ENCODE data around the gene SLC27A3.

DNA sequence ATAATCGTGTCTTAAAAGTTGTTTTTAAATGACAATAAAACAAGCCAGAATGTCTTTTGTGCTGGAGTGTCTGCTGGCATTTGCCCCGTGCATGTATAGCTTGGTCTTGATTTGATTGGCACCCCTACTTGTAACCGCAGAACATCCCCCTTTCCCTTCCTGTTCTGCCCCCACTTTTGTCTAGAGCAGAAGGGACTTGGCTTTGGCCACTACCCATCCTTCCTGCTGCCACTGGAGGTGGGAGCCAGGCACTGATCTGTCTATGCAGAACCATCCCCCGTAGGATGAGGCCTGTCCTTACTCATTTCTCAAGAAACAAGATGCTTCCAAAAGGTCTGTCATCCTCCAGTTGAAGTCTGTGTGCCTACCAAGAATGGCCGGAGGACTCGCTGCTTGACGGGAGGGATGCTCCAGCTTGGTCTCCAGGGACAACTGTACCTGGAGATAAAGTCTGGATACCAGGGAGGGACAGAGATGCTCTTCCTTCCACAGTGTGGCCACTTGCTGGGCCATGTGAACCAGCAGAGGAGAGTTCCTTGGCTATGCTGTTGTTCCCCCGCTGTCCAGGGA is 1.1 kb upstream of the SLC27A3 start:
- no peak for TF ChIP-seq CTCF (IDR thresholded peaks at IDR 0.05; ENCODE audit: insufficient read depth, low read length, poor library complexity, severe bottlenecking)
- no peak for TF ChIP-seq EZH2phosphoT487 (conservative IDR thresholded peaks at IDR 0.05; ENCODE audit: low read length)

Measured in SU-DHL-6 (cell line).